Neuron (in vitro differentiated cells): ENCODE data around the gene LNX2.
"Not testable (repeated sequence)": the region's sequence is repeated elsewhere in the genome, so short reads cannot be mapped to it uniquely, and the experiment has no call there.

Experiments used
- H2AFZ ChIP-seq: one replicate; pipeline ENCODE4 v1.6.1; 2013; ENCODE audit warnings: low read depth, mild to moderate bottlenecking, inconsistent platforms, low read length, moderate library complexity
- H3K27me3 ChIP-seq: one replicate; pipeline ENCODE4 v1.6.1; 2013; ENCODE audit warnings: low read length; ENCODE audit not compliant: insufficient read depth
- H3K36me3 ChIP-seq: one replicate; pipeline ENCODE4 v1.6.1; 2013; ENCODE audit warnings: low read length; ENCODE audit not compliant: insufficient read depth
- H3K4me1 ChIP-seq: one replicate; pipeline ENCODE4 v1.6.1; 2013; ENCODE audit warnings: low read length; ENCODE audit not compliant: insufficient read depth
- H3K4me3 ChIP-seq: 2 replicates; pipeline ENCODE4 v1.5.1; 2013; ENCODE audit warnings: mild to moderate bottlenecking, low read length, moderate library complexity
- H3K9me3 ChIP-seq: one replicate; pipeline ENCODE4 v1.6.1; 2013; ENCODE audit warnings: low read length

Gene LNX2

DNA sequence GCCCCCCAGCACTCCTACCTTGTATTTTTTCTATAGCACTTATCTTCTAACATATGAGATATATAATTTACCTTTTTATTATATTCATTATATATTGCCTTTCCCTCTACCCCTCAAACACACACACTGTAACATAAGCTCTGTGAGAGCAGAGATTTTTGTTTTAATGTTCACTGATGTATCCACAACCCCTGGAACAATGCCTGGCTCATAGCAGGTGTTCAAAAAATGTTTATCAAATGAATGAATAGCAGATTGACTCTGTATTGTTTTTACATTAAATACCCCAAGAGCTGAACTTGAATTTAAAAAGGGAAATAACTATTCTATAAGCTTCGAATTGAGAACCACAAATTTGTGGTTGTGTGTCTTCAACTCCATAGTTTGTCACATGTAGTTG is 12.3 kb upstream of the LNX2 start:
- Histone ChIP-seq H3K4me3 (no peak overlapping the region), H3K27me3 (no peaks in the 10 kb centered on the region), H3K4me1 (no peaks in the 10 kb centered on the region), H3K9me3 (no peaks in the 10 kb centered on the region), H3K36me3 (peaks cover 23% of the 10 kb centered on the region), H2AFZ (no peak overlapping the region)

DNA sequence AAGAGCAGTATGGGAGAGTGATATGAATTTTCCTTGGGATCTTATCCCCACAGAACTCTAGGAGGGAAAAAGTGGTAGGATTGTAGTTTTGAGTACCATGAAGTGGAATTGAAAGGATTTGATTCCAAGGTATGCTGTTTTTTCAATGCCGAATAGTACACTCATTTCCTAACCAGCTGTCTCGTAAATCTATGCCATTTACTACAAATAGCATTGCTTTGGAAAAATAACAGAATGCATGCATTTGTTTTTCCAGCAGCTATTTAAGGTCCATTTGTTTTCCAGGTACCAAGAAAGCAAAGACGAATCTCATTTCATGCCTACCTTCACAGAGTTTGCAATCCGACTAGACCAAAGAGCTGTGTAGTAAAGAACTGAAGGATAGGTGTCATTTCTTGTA is 11.9 kb upstream of the LNX2 start:
- Histone ChIP-seq H3K27me3 (no peaks in the 10 kb centered on the region), H3K4me3 (no peak overlapping the region), H3K36me3 (peaks cover 23% of the 10 kb centered on the region), H2AFZ (no peak overlapping the region), H3K4me1 (no peaks in the 10 kb centered on the region), H3K9me3 (no peaks in the 10 kb centered on the region)

DNA sequence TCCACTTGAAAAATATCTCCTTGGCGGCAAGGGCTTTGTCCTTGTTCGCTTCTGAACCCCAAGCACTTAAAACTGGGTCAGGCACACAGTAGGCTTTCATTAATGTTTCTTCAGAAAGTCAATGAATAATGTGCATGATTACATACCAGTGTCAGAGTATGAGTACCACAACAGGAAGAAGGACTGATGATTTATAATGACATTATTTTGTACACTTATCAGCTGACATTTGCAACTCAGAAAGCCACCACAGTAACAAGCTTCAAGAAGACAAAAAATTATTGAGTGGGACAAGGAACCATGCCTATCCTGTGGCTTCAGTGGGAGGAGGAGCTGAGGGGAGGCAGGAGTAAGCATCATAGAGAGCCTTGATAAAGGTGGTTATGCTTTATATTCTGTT is 11.3 kb upstream of the LNX2 start:
- Histone ChIP-seq H3K36me3 (peaks cover 23% of the 10 kb centered on the region), H2AFZ (no peak overlapping the region), H3K4me3 (no peak overlapping the region), H3K4me1 (no peaks in the 10 kb centered on the region), H3K9me3 (no peaks in the 10 kb centered on the region), H3K27me3 (no peaks in the 10 kb centered on the region)

DNA sequence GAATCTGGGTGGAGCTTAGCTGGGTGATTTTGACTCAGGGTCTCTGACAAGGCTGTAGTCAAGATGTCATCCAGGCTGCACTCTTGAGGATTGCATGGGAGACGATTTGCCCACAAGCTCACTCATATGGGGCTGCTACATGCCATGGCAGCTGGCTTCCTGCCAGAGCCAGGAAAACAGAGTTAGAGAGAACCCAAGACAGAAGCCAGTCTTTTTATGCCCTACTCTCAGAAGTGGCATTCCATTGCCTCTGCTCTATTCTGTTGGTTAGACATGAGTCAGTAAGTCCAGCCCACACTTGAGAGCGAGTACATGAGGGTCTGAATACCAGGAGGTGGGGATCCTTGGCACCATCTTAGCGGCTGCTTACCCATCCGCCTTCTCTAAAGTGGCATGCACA is 10.8 kb upstream of the LNX2 start:
- Histone ChIP-seq H3K4me1 (no peaks in the 10 kb centered on the region), H2AFZ (no peak overlapping the region), H3K9me3 (no peaks in the 10 kb centered on the region), H3K27me3 (no peaks in the 10 kb centered on the region), H3K4me3 (no peak overlapping the region), H3K36me3 (peaks cover 23% of the 10 kb centered on the region)

DNA sequence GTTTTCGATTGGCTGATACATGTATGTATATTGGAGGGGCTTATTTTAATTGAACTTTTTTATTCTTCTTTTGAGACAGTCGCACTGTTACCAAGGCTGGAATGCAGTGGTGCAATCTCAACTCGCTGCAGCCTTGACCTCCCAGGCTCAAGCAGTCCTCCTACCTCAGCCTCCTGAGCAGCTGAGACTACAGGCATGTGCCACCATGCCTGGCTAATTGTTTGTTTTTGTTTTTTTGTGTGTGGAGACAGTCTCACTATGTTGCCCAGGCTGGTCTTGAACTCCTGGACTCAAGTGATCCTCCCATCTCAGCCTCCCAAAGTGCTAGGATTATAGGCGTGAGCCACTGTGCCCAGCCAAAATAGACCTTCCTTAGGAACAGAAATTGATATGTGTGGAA is 8.4 kb upstream of the LNX2 start:
- not testable (repeated sequence) for H3K4me1 ChIP-seq, H3K4me3 ChIP-seq, H3K27me3 ChIP-seq, H2AFZ ChIP-seq, H3K9me3 ChIP-seq
- H3K36me3 ChIP-seq = peaks cover 19% of the 10 kb centered on the region

DNA sequence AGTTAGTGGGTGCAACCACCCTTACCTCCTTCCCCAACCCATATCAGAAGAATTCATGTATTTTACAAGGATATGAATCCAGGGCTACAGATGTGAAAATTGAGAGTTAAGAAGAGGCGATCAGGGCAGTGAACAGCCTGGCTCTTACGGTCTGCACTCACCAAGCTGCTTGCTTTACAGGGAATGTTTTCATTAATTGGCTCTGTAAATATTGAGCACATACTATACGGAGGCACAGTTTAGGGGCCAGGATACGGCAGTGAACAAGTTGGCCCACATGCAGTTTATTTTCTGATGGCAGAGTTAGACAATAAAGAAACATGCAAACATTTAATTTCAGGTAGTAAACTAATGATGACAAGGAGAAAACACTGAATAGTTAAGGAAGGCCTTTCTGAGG is 7.8 kb upstream of the LNX2 start:
- peaks cover 2% of the 10 kb centered on the region for H3K4me1 ChIP-seq
- H3K9me3 ChIP-seq = no peaks in the 10 kb centered on the region
- H3K36me3 ChIP-seq = peaks cover 25% of the 10 kb centered on the region
- no peak overlapping the region for H2AFZ ChIP-seq
- H3K4me3 ChIP-seq = no peak overlapping the region
- H3K27me3 ChIP-seq = no peaks in the 10 kb centered on the region

DNA sequence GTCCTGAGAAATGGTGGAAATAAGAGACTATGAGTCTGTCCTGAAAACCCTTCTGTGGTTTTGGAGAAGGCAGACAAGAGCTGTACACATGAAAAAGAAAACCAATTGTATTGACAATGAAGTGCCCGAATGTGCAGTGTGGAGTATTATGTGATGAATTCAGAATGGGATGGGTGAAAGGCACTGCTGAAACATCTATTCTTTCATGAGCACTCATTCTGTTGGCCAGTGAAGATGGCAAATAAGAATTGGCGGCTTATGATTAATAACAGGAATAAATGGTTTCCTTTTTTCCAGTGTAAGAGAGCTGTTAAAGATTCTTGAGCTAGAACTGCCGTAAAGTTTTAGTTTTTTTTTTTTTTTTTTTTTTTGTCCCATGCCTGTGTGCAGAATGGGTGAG is 7.1 kb upstream of the LNX2 start:
- no peaks in the 10 kb centered on the region for H3K27me3 ChIP-seq
- H3K9me3 ChIP-seq = no peaks in the 10 kb centered on the region
- no peak overlapping the region for H3K4me3 ChIP-seq
- H3K36me3 ChIP-seq = peaks cover 28% of the 10 kb centered on the region
- peaks cover 6% of the 10 kb centered on the region for H3K4me1 ChIP-seq
- H2AFZ ChIP-seq = no peak overlapping the region

DNA sequence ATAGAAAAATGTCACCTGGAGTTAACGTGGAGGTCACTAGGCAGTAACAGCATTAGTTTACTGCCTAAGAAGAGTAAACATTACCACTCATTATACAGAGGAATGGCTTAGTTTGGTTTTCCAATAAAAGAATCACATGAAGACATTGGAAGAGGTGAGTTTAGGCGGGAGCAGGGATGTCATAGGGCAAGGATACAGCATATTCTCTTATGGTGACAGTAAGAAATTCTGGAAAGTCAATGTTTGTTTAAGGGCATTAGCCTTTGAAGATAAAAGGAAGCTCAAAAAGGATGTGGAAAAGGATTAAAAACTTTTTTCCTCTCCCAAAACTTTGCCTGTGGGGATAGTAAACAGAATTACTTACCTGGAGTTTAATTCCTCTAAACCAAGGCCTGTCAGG is 5.5 kb upstream of the LNX2 start:
- H3K36me3 ChIP-seq = peaks cover 21% of the 10 kb centered on the region
- peaks cover 12% of the 10 kb centered on the region for H3K4me1 ChIP-seq
- no peaks in the 10 kb centered on the region for H3K27me3 ChIP-seq
- H3K4me3 ChIP-seq = no peak overlapping the region
- H3K9me3 ChIP-seq = no peaks in the 10 kb centered on the region
- H2AFZ ChIP-seq = no peak overlapping the region

DNA sequence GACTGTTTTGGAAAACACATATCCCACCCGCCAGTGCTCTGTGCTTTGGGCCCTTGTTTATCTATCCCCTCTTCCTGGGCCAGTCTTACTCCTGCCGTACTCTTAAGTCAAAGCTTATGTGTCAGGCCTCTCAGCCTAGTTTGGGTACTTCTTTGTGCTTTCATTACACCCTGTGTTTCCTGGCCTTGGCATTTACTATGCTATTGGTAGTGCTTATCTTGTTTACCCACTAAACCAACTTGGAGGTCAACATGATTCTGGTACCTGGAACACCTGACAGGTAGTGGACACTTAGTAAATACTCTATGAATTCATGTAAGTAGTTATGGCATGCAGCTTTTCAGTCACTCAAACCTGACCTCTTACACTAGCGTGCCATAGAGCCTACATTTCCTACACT is 3.7 kb upstream of the LNX2 start:
- Histone ChIP-seq H3K4me3 (no peak overlapping the region), H2AFZ (no peak overlapping the region), H3K36me3 (peaks cover 16% of the 10 kb centered on the region), H3K9me3 (no peaks in the 10 kb centered on the region), H3K27me3 (no peaks in the 10 kb centered on the region), H3K4me1 (peaks cover 14% of the 10 kb centered on the region)

DNA sequence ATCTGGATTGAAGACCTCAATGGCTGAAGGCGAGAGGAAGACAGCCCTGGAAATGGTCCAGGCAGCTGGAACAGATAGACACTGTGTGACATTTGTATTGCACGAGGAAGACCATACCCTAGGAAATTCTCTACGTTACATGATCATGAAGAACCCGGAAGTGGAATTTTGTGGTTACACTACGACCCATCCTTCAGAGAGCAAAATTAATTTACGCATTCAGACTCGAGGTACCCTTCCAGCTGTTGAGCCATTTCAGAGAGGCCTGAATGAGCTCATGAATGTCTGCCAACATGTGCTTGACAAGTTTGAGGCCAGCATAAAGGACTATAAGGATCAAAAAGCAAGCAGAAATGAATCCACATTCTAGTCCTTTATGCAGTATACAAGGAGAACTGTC is 2.6 kb upstream of the LNX2 start:
- no peaks in the 10 kb centered on the region for H3K9me3 ChIP-seq
- no peak overlapping the region for H2AFZ ChIP-seq
- H3K4me3 ChIP-seq = peak overlapping the region; percentile 77
- H3K27me3 ChIP-seq = no peaks in the 10 kb centered on the region
- H3K36me3 ChIP-seq = peaks cover 16% of the 10 kb centered on the region
- H3K4me1 ChIP-seq = peaks cover 15% of the 10 kb centered on the region

DNA sequence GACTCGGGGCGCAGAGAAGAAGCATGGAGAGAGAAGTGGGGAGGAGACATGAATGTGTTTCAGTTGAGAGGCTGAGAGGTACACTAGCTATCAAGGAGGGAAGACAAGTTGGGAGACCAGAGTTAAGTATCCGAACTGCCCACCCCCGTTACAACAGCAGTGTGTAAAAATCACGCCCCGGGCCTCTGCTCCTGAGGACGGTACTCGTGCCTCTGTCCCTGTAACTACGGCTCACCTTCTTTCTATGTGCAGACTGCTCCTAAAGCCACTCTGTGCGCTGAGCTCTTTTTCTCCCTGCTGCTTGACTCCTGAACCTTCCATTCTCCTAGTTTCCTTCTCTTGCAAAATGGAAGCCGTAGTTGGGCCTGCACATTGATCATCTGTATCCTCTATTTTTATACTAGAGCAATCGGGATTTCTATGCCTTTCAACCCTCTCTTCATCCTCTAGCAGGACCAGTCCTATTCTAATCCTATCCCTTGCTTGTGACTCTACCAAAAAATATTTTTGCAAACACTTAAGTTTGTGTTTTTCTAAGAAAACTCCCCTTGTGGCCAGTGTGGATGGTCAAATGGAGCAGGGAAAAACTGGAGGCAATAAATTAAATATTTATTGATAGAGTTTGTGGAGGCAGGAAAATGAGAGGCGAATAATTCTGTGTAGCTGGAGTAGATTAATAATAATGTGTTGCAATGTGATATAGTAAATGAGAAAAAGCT is 1.9 kb upstream of the LNX2 start:
- H3K4me3 ChIP-seq = peak overlapping the region; percentile 77

DNA sequence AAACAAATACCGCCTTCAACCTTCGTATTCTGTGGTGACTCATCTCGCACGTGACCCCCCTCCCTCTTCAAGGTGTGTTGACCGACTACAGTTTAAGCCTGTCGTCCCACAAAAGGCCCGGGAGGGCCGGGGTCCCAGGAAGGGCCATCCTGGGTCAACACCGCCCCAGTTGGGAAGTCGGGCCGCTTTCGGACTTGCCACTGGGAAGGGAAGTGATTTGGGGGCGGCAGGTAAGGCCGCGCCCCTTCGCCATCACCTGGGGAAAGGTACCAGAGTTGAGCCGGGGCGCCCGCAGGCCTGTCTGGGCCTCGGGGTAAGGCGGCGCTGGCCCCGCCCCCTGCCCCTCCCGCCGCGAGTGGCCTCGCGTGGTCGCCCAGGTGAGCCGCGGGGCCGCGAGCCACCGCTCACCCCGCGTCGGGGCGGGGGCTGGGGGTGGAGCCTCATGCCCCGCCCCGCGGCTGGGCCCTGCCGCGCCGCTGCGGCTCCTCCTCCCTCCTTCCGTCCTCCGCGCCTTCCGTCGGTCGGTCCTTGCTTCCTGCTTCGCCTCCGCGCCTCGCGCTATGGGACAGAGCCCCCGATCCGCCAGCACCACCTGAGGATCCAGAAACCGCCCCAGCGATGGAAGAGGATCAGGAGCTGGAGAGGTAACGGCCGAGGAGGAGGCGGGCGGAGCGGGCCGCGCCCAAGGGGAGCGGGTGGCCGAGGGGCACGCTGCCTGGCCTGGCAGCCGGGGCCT is 1.2 kb upstream of the LNX2 start, which contains the start of gene POLR1D:
POLR1D (plus strand) TSS at position 527 of the 736 bp plus-strand sequence; CDS start at position 619, 92 bp downstream.
- no peaks in the 10 kb centered on the region for H3K9me3 ChIP-seq
- H3K4me3 ChIP-seq = peak within 1 kb of the TSS; percentile 77
- peak within 1 kb of the TSS; percentile 93 for H2AFZ ChIP-seq
- H3K4me1 ChIP-seq = peaks cover 15% of the 10 kb centered on the region
- H3K27me3 ChIP-seq = no peaks in the 10 kb centered on the region
- peaks cover 16% of the 10 kb centered on the region for H3K36me3 ChIP-seq

More for the DNA sequence above, 1.9 kb upstream of the LNX2 start:
- Histone ChIP-seq H3K27me3 (no peaks in the 10 kb centered on the region), H3K9me3 (no peaks in the 10 kb centered on the region), H3K4me1 (peaks cover 15% of the 10 kb centered on the region), H3K36me3 (peaks cover 16% of the 10 kb centered on the region), H2AFZ (peak overlapping the region; percentile 93)

DNA sequence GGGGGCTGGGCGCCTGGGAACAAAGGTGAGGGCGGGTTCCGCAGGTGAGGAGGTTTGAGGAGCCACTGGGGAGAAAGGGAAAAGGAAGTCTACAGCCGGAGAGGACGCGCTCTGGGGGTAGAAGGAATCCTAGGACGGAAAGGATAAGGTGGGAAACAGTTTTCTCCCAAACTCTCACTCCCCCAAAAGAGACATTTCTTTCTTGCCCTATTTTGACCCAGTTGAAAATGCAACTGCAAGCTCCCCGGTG is 712 bp upstream of the LNX2 start:
- Histone ChIP-seq H3K4me1 (peaks cover 15% of the 10 kb centered on the region), H3K36me3 (peaks cover 16% of the 10 kb centered on the region), H3K4me3 (peak overlapping the region; percentile 77), H2AFZ (peak overlapping the region; percentile 93), H3K27me3 (no peaks in the 10 kb centered on the region), H3K9me3 (no peaks in the 10 kb centered on the region)
